GM21717 (cell line): ENCODE results near the gene EFCAB10.
"Not testable (repeated sequence)": the region's sequence is repeated elsewhere in the genome, so short reads cannot be mapped to it uniquely, and the experiment has no call there.

Experiments used
- ATAC-seq: cut with Tn5 transposase; IDR thresholded peaks from one replicate; pipeline ENCODE4 v1.9.1; 2021; ENCODE audit warnings: mild to moderate bottlenecking, moderate library complexity; ENCODE audit not compliant: unreplicated experiment

EFCAB10 gene

DNA sequence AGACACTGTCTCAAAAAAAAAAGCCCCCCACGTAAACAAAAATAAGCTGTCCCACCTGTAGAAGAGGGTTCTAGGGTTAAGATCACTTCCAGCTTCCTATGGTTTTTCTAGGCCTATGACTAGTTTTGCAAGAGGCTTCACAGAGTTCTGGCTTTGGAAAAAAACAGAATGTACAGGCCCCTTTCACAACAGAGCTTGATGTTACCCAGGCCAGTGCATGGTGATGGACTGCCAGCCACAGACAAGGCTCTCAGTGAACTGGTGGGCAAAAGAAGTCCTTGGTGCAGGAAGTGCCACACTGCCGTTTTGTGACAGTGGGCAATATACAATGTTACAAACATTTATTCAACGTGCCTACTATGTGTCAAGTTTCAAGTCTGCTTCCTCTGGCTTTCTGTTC, 18.3 kb upstream of the EFCAB10 start:
- no peak for ATAC-seq

DNA sequence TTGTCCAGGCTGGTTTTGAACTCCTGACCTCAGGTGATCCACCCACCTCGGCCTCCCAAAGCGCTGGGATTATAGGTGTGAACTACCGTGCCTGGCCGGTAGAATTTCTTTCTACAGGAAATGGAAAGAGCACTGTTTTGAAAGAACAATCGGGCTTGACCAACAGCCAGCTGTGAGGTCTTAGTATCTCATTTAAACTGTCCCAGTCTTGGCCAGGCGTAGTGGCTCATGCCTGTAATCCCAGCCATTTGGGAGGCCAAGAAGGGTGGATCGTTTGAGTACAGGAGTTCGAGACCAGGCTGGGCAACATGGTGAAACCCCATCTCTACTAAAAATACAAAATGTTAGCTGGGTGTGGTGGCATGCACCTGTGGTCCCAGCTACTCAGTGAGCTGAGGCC, 17.8 kb upstream of the EFCAB10 start:
- not testable (repeated sequence) for ATAC-seq

DNA sequence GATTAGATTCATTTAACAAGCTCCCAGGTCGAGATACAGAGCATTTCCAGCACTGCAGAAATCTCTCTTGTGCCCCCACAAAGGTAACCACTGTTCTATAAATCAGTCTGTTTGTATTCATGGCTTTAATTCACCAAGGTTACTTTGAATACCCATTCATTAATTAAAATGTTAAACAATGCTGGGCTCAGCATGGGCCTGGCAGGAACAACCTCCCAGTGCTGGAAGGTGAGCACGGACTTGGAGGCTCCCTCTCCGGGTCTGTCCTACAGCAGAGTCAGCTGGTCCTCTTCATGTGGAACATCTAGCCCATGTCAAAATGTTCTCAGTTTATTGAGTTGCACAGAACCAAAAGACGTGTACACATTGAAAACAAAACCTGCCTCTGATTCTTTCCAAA, 15.6 kb upstream of the EFCAB10 start:
- ATAC-seq: no peak

DNA sequence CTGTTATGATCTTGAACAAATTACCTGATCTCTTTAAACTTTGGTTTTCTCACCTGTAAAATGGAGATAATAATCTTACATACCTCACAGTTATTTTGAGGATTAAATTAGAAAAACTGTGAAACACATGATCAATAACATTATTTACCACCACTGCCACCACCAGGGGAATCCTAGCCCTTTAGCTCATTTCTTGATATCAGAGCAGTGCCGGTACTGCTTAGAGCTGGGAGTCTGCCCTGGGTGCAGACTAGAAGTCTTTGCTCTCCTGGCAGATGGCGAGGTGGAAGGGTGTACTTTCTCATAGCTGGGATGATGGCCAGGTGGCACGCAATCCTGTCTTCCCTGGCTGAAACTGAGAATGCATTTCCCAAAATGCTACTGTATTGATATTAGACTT, 12.7 kb upstream of the EFCAB10 start:
- ATAC-seq: no peak

DNA sequence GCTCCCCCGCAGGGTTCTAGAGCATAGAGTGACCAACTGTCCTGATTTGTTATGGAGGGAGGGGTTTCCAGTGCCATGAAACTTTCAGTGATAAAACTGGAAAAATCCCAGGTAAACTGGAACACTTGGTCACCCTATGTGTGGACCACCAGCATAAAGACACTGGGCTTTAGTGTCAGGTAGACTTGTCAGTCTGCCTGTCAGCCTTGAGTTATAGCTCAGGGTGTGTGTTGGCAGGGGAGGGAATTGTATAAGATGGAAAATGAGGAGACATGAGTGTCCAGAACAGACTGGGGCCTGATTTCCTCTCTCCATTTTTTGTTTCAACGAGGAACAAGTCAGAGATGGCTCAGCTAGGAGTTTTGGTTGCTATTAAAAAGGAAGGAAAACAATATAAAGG, 10.2 kb upstream of the EFCAB10 start:
- ATAC-seq: no peak

DNA sequence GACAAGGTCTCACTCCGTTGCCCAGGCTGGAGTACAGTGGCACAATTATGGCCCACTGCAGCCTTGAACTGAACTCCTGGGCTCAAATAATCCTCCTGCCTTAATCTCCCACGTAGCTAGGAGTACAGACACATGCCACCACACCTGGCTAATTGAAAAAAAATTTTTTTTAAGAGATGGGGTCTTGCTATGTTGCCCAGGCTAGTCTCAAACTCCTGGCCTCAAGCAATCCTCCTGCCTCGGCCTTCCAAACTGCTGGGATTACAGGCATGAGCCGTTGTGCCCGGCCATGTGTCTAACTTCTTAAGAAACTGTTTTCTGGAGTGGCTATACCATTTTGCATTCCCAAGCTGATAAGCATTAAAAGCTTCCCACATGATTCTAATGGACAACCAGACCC, 9.5 kb upstream of the EFCAB10 start:
- ATAC-seq: no peak

DNA sequence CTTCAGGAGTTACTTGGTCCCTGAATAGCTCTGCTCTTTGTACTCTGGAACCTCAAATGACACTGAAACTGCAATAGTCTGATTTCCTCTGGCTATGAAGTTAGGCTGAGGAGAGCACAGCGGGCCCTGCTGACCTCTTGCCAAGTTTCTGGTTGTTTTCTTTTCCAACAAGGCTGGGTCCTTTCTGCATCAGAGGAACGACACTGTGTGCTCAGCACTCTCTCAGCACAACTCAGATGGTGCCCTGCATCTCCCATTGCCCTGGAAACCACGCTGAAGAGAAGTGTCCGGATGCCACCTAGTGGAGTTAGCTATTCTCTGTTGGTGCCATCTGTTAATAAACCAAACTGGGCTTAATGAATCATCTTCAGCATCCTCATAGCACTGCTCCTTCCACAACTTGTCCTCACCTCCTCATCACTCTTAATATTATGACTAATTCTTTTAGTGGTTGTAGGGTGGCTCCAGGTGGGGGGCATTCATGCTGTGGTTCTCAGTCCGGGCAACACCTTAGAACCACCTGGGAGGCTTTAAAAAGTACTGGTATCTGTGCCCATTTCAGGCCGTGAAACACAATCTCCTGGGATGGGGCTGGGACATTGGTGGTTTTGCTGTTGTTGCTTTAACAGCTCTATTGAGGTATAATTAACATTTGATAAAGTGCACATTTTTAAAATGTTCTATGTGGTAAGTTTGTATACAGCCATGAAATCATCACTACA, 8.2 kb upstream of the EFCAB10 start:
- ATAC-seq: peak; percentile 72

DNA sequence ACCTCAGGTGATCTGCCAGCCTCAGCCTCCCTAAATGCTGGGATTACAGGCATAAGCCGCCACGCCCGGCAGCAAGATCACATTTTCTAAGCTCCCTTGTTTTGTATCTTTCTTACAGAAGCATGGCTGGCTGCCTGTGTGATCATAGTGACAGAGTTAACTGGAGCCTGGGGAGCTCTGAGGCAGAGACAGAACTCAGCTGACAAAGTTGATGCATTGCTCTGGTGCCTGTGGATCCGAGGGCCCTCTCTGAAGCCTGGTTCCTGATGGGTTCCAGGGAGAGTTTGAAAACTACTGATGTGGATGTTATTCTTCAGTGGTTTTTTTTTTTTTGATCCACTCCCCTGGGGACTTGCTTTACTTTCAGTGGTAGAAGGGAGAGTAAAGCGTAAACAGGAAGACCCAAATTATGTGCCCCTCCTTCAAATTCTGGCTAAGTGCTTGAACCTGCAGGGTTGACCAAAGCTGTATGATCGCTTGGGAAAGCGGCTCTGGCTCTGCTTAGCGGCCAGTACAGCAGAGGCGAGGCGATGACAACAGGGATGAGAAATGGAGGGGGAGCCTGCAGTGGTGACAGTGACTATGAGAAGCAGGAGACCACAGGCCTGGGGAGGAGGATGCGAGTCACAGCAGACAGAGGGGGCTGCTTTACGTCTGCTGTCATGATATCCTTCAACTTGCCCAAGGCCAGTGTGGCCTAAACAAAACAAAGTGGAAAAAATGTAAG, 6.8 kb upstream of the EFCAB10 start:
- ATAC-seq: no peak

DNA sequence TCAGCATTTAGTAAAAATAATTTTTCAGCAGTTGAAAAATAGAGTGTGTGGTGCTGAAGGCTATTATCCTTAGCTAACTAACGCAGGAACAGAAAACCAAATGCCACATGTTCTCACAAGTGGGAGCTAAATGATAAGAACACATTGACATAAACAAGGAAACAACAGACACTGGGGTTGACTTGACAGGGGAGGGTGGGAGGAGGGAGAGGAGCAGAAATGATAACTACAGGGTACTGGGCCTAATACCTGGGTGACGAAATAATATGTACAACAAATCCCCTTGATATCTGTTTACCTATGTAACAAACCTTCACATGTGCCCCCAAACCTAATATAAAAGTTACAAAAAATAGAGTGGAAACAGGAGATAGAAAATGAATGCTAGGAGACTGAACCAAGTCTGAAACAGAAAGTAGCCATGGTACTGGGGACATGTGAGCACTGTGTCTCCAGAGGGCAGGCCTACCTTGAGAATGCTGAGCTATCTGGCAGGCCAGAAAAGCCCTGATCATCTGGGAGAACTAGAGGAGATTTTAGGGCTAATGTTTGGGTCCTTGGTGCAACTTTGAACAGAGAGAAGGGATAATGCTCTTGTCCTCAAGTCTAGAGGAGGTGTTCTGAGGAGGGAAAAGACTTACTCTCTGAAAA, 4.7 kb upstream of the EFCAB10 start:
- peak; percentile 53 for ATAC-seq

DNA sequence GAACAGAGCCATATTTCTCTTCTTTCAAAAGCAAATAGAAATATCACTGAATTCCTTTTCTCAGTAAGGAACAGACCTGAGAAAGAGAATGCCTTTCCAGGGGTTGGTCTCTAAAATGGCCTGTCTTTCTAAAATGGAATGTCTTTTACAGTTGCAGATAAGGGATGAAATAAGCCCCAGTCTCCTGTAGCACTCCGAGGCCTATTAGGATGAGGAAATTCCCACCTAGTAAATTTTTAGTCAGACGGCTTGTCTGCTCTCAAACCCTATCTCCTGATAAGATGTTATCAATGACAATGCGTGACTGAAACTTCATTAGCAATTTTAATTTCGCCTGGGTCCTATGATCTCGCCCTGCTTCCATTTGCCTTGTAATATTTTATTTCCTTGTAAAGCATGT, 2.9 kb upstream of the EFCAB10 start:
- ATAC-seq: no peak

DNA sequence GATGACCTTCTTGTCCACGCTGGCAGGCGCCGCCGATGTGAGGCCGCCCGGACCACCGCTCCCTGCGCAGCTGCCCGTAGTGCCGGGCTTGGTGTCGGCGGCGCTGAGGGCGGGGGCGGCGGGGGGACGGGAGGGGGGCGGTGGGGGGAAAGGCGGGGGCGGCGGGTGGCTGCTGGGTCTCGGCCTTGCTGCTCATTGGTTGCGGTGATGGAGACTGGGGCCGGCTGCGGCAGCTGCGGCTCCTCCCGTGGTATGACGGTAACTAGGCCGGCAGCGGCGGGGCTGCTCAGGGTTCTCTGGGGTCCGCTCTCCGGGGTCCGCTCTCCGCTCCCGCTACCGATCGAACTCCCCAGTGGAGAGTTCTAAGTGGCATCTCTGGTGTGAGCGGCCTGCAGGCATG, 1.8 kb upstream of the EFCAB10 start:
- ATAC-seq: no peak

DNA sequence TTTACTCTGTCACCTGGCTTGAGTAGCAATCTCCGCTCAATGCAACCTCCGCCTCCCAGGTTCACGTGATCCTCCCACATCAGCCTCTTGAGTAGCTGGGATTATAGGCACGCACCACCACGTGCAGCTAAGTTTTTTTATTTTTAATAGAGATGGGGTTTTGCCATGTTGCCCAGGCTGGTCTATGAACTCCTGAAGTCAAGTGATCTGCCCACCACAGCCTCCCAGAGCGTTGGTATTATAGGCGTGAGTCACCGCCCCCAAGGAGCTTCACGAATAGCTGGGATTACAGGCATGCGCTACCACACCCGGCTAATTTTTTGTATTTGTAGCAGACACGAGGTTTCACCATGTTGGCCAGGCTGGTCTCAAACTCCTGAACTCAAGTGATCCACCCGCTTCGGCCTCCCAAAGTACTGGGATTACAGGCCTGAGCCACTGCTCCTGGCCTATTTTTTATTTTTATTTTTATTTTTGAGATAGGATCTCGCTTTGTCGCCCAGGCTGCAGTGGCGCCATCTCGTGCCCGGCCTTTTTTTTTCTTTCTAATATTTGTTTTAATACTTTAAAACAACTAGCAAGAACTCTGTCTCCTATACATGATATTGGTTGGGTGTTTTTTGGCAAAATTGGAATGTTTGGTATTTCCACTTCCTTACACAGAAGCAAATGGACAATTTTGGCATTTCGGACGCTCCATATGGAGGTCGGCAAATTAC, 1.1 kb downstream of the EFCAB10 start:
- ATAC-seq: no peak

DNA sequence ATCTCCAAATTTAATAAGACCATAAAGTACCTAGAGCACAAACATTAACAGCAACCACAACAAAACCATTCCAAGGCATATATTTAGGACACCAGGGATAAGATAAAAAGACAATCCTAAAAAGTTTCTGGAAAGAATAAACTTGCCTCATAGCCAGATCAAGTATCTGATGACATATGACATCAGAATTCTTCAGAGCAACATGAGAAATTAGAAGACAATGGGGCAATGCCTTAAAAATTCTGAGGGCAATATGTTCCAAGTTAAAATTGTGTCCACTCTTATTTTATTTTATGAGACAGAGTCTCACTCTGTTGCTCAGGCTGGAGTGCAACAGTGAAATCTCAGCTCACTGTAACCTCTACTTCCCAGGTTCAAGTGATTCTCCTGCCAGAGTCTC, 2.8 kb downstream of the EFCAB10 start:
- ATAC-seq: no peak

DNA sequence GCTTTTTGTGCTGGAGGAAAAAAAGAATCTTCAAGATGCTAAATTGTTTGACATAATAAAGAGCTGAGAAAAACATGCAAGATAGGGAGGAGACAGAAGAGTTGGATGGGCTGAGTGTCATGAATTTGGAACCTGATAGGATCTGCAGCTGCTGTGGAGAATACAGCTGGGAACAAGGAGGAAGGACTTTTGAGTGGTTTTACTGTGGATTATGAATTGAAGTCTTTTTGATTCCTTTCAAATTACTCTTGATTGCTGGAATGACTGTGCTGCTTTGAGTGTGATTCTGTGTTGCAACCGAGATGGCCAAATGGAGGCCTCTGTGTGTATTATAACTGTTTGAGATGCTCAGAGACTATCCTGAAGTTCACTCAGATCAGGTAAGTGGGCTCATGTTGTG, 4.0 kb downstream of the EFCAB10 start:
- ATAC-seq: no peak

DNA sequence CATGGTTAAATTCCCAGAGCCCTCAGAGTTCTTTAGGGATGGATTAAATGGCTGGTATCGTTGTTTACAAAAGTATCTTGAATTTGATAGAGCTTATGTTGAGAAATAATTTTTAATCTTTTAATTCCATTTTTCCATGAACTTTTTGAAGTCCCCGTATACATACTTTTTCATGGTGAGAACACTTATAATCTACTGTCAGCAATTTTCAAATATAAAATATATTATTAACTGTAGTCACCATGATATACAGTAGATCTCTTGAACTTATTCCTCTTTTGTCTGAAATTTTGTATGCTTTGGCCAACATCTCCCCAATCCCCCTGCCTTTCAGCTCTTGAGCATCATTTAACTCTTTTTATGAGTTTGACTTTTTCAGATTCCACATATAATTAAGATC, 9.4 kb downstream of the EFCAB10 start:
- no peak for ATAC-seq

DNA sequence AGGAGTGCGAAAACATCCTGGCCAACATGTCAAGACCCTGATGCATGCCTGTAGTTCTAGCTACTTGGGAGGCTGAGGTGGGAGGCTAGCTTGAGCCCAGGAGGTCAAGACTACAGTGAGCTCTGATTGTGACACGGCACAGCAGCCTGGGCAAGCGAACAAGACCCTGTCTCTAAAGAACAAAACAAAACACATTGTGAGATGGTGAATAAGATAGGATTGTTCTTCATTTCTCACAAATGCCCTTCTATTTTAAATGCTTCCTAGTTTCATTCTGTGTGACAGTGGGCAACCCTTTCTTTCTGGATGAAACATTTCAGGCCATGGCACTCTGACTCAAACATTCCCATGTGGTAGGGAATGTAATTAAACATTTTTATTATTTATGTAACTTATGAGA, 13.5 kb downstream of the EFCAB10 start:
- ATAC-seq: no peak

DNA sequence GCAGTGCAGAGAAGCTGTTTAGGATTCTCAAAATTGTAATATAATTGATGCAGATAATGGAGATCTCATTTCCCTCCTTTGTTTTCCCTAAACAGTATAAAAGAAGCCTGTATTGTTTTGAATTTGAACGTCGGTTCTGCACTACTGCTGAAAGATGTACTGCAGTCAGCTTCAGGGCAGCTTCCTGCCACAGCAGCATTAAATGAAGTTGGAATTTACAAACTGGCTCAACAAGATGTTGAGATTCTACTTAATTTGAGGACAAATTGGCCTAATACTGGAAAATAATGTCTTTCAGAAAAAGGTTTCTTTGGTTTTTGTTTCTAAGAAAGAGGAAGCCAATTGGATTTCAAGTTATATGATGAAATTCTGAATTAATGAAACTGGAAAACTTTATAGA, 14.3 kb downstream of the EFCAB10 start:
- no peak for ATAC-seq

DNA sequence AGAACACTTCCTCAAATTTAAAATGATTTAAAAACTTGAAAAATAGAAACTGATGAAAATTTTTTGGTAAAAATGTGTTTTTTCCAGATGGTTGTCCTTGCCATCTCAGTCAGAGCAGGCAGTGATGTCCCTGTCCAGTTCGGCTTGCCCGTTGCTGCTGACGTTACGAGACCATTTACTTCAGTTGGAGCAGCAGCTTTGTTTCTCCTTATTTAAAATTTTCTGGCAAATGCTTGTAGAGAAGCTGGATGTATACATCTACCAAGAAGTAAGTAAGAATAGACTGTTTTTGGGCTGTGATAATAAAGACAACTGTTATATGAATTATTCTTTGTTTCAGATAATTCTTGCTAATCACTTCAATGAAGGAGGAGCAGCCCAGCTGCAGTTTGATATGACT, 16.1 kb downstream of the EFCAB10 start:
- no peak for ATAC-seq

DNA sequence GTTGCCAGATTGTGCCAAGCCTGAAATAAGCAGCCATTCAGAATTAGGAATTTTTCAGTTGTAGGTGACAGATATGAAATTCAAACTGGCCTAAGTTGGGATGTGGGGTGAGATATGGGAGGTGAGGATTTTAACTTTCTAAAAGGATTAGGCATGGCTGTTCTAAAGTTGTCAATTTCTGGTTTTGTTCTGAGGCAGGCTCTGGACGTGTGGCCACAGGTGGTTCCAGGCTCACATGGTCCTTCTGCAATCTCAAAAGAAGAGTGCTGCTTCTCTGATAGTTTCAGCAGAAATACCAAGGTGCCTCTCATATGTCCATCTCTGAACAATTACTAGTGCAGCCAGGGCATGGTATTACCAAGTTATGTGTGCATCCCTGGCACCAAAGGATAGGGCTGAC, 21.4 kb downstream of the EFCAB10 start:
- no peak for ATAC-seq

DNA sequence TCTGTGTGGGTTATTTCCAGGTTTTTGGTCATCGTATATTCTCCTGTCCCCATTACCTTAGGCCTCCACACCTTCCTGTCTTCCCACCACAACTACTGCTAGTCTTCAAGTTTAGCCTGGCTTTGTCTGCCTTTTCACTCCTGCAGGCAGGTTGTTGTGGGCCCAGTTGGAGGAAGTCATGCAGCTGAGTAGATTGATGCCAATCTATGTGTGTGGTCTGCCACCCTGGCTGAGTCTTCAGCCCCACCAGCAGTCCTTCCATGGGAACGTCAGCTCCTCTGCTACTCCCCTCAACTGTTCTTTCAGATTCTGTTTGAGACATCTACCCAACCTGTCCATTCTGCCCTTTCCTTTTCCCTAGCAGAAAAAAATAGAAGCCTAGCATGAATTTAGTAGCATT, 43.0 kb downstream of the EFCAB10 start:
- no peak for ATAC-seq

DNA sequence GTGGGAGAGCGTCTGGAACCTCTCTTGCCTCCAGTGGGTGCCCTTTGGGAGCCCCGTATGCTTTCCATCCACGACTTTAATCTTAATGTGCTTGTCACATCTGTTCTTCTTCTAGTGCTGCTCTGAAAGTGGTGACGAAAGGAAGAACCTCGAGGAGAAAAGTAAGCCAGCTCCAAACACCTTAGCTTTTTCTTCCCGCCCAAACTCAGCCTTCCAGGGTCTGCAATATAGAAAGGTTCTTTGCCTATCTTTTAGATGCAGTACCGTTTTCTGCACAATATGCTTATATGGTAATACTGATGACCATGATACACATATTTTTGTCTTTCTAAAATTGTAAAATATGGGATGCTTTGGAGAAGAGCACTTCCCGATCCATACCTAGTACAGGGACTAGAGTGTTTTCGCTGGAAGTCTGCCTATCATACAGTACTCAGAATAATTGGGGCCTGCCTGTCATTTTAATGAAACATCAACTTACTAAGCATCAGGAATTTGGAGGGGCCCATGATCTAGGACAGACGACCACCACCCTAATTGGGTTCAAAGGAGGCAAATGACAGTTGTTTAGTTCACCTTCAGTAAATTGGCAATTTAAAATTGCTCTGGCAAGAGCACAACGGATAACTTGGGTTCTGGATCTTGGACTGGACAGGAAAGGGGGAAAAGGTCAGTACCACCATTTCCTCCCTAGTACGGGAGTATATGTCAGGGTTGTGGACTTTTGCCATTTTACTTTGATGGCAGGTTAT, 48.4 kb downstream of the EFCAB10 start:
- no peak for ATAC-seq
